Esophagus muscularis mucosa (tissue), 4 donors: Measurements from ENCODE around the gene HS3ST3A1. TPM values are rescaled to one million over a fixed set of nuclear protein-coding genes. Genes with fewer than 3 reads are reported as not detected.

Experiments used
- DNase-seq: peaks from one replicate; pipeline ENCODE4 v3.0.0-alpha.2; 2017; ENCODE audit errors: extremely low spot score
- H3K27ac ChIP-seq, 4 donors: fragments of 200-600 bp; sonication (generic); replicated peaks in 1 of 4; 1 replicate in 3 of 4; 2 replicates in 1 of 4; pipeline ENCODE4 v1.5.1; 2016 to 2019; ENCODE audit warnings: mild to moderate bottlenecking in 1 of 4
- H3K27me3 ChIP-seq, 4 donors: fragments of 200-600 bp; sonication (generic); one replicate each; pipeline versions ENCODE4 v1.5.1 to v1.6.0; 2016 to 2019
- H3K36me3 ChIP-seq, 4 donors: fragments of 200-600 bp; sonication (generic); one replicate each; pipeline ENCODE4 v1.5.1; 2016 to 2019
- H3K4me1 ChIP-seq, 4 donors: fragments of 200-600 bp; sonication (generic); one replicate each; pipeline ENCODE4 v1.5.1; 2016 to 2019
- H3K4me3 ChIP-seq, 4 donors: fragments of 200-600 bp; sonication (generic); 1 replicate in 2 of 4; 2 replicates in 2 of 4; pipeline ENCODE4 v1.5.1; 2016 to 2019; ENCODE audit warnings: mild to moderate bottlenecking in 4 of 4, moderate library complexity in 1 of 4
- H3K9me3 ChIP-seq, 4 donors: fragments of 200-600 bp; sonication (generic); 1 replicate in 3 of 4; 2 replicates in 1 of 4; pipeline ENCODE4 v1.5.1; 2016 to 2019
- CTCF ChIP-seq, 3 experiments: fragments of 200-600 bp in 2 of 3; fragments of 450-650 bp in 1 of 3; sonication (generic) in 2 of 3; IDR thresholded peaks; one replicate each; pipeline ENCODE4 v1.5.1; 2017 to 2019; ENCODE audit warnings: antibody characterized with exemption in 3 of 3, mild to moderate bottlenecking in 2 of 3, moderate library complexity in 1 of 3
- EP300 ChIP-seq: sonication (generic); formaldehyde crosslinking; IDR thresholded peaks from one replicate; pipeline ENCODE4 v1.6.1; 2017; ENCODE audit warnings: antibody characterized with exemption
- POLR2A ChIP-seq: fragments of 450-650 bp; IDR thresholded peaks from one replicate; pipeline ENCODE4 v1.6.1; 2017; ENCODE audit warnings: antibody characterized with exemption, moderate library complexity, mild to moderate bottlenecking, low read depth
- POLR2AphosphoS5 ChIP-seq, 2 donors: sonication (generic); formaldehyde crosslinking; IDR thresholded peaks; one replicate each; pipeline ENCODE4 v1.6.1; 2017; ENCODE audit warnings: antibody characterized with exemption in 2 of 2
- WGBS: methylation state at CpG from one replicate; pipeline ENCODE4 v1.1.5; 2018; 5-methylcytosine and 5-hydroxymethylcytosine counted together
- intact Hi-C: fragments of 100-400 bp; cut with DNase I; formaldehyde crosslinking; loops from one replicate; pipeline ENCODE4 v1.15.1; 2023
- total RNA-seq, 4 donors: library from RNA; depleted of rRNA; stranded (reverse); fragments of >200 nt; gene quantifications; one replicate each; pipeline versions ENCODE4 v1.1.0 to v1.2.1, GENCODE V29; 2016

Gene HS3ST3A1
- total RNA-seq, result 10 to 100 TPM in 1 of 4 donors, 1 to 10 TPM in 3; 5.7 to 10.4 (median 7.7) TPM

GRCh38 chr17:13601776-13602551, at the start of gene HS3ST3A1:
Gene HS3ST3A1 (minus strand): TSS chr17:13601929. CDS start chr17:13601129, 800 bp downstream.
- peak within 1 kb of the TSS; percentile 54 to 62 (median 58) for H3K4me3 ChIP-seq
- H3K36me3 ChIP-seq, result no peaks in the 10 kb centered on the region
- WGBS, result under 1% methylated on average over 9 of the region's 61 CpGs
- peak within 1 kb of the TSS; percentile 62 to 72 (median 68) for H3K27ac ChIP-seq
- no peaks in the 10 kb centered on the region for H3K9me3 ChIP-seq
- intact Hi-C loops, result no loop called here
- H3K27me3 ChIP-seq, result peaks cover 0 to 77% (median 29%) of the 10 kb centered on the region in 4 donors
- TF ChIP-seq POLR2A (no peak), POLR2AphosphoS5 (IDR thresholded peaks at IDR 0.05) (peak; percentile 56 to 59)
- DNase-seq, result no peak
- H3K4me1 ChIP-seq, result peaks cover 12 to 23% (median 21%) of the 10 kb centered on the region in 4 donors

GRCh38 chr17:13650096-13650675, 48.5 kb upstream of the HS3ST3A1 start:
- TF ChIP-seq POLR2AphosphoS5 (IDR thresholded peaks at IDR 0.05) (no peak), CTCF (IDR thresholded peaks at IDR 0.05) (no peak), POLR2A (no peak), EP300 (no peak)
- 61% methylated on average over 4 of the region's 4 CpGs for WGBS

GRCh38 chr17:13647543-13648021, 45.9 kb upstream of the HS3ST3A1 start:
- no peaks in the 10 kb centered on the region for H3K36me3 ChIP-seq
- H3K27ac ChIP-seq, result no peak overlapping the region
- no peak overlapping the region for H3K4me3 ChIP-seq
- peaks cover 0 to 5% (median 0%) of the 10 kb centered on the region in 4 donors for H3K27me3 ChIP-seq
- no peak for TF ChIP-seq EP300
- no peak for TF ChIP-seq CTCF (IDR thresholded peaks at IDR 0.05)
- no peak for TF ChIP-seq POLR2A
- TF ChIP-seq POLR2AphosphoS5 (IDR thresholded peaks at IDR 0.05), result no peak
- no peaks in the 10 kb centered on the region for H3K9me3 ChIP-seq
- H3K4me1 ChIP-seq, result peaks cover 0 to 10% (median 9%) of the 10 kb centered on the region in 4 donors
- 59% methylated on average over 6 of the region's 6 CpGs for WGBS
- no peak for DNase-seq
- intact Hi-C loops, result no loop called here

More at GRCh38 chr17:13650096-13650675, 48.5 kb upstream of the HS3ST3A1 start:
- Histone ChIP-seq H3K4me1 (peaks cover 0 to 10% (median 9%) of the 10 kb centered on the region in 4 donors), H3K9me3 (no peaks in the 10 kb centered on the region), H3K27me3 (no peaks in the 10 kb centered on the region), H3K36me3 (no peaks in the 10 kb centered on the region), H3K27ac (no peak overlapping the region), H3K4me3 (no peak overlapping the region)
- DNase-seq, result no peak
- intact Hi-C loops, result no loop called here

GRCh38 chr17:13646969-13647542, 45.3 kb upstream of the HS3ST3A1 start:
- Histone ChIP-seq H3K4me3 (no peak overlapping the region), H3K27ac (no peak overlapping the region), H3K36me3 (no peaks in the 10 kb centered on the region), H3K4me1 (peaks cover 0 to 10% (median 9%) of the 10 kb centered on the region in 4 donors), H3K9me3 (no peaks in the 10 kb centered on the region), H3K27me3 (peaks cover 0 to 5% (median 0%) of the 10 kb centered on the region in 4 donors)
- DNase-seq, result no peak
- intact Hi-C loops, result no loop called here
- WGBS, result 66% methylated on average over 5 of the region's 5 CpGs
- TF ChIP-seq POLR2AphosphoS5 (IDR thresholded peaks at IDR 0.05), result no peak
- no peak for TF ChIP-seq POLR2A
- no peak for TF ChIP-seq EP300
- no peak for TF ChIP-seq CTCF (IDR thresholded peaks at IDR 0.05)

GRCh38 chr17:13646411-13646810, 44.7 kb upstream of the HS3ST3A1 start:
- H3K36me3 ChIP-seq, result no peaks in the 10 kb centered on the region
- peaks cover 0 to 5% (median 0%) of the 10 kb centered on the region in 4 donors for H3K27me3 ChIP-seq
- WGBS, result 59% methylated on average over 2 of the region's 2 CpGs
- peaks cover 0 to 10% (median 9%) of the 10 kb centered on the region in 4 donors for H3K4me1 ChIP-seq
- H3K27ac ChIP-seq, result no peak overlapping the region
- DNase-seq, result no peak
- TF ChIP-seq POLR2A, result no peak
- intact Hi-C loops, result no loop called here
- H3K9me3 ChIP-seq, result no peaks in the 10 kb centered on the region
- H3K4me3 ChIP-seq, result no peak overlapping the region
